ENCODE data around the gene MRPL1. TPM values are rescaled to one million over a fixed set of nuclear protein-coding genes. Genes with fewer than 3 reads are reported as not detected.
A peak's percentile ranks its signal among the peaks of the same experiment; 100 is the strongest.

Gene MRPL1
- total and polyA plus RNA-seq, 2 of the 13 experiments (the other 11 are each of a cell fraction or from before 2014, with no cell fraction given) = 23.3 to 61.5 TPM

GRCh38 chr4:77921701-77922100 lies 59.1 kb downstream of the MRPL1 start (continued):
- no peak for TF ChIP-seq STAG1 (CRISPR knock-in tag; IDR thresholded peaks at IDR 0.05)
- TF ChIP-seq STAT5B (CRISPR knock-in tag; IDR thresholded peaks at IDR 0.05) = no peak
- TF ChIP-seq ATF7 (IDR thresholded peaks at IDR 0.05) = no peak
- TF ChIP-seq ATF7 (CRISPR knock-in tag; IDR thresholded peaks at IDR 0.05) = no peak
- no peak for TF ChIP-seq ZHX1 (CRISPR knock-in tag; IDR thresholded peaks at IDR 0.05; ENCODE audit: low read depth)
- TF ChIP-seq SALL1 (CRISPR knock-in tag; IDR thresholded peaks at IDR 0.05) = no peak
- no peak for TF ChIP-seq TFDP2 (CRISPR knock-in tag; IDR thresholded peaks at IDR 0.05)
- no peak for TF ChIP-seq ZNF850 (CRISPR knock-in tag; conservative IDR thresholded peaks at IDR 0.05)
- no peak for TF ChIP-seq ZNF253 (CRISPR knock-in tag; IDR thresholded peaks at IDR 0.05; ENCODE audit: borderline replicate concordance)
- TF ChIP-seq IRF2 (CRISPR knock-in tag; IDR thresholded peaks at IDR 0.05) = peak; percentile 36; the same call in 1 of the 2 replicates
- TF ChIP-seq MLX (CRISPR knock-in tag; IDR thresholded peaks at IDR 0.05) = peak; percentile 54; the same call in 1 of the 2 replicates
- no peak for TF ChIP-seq ZKSCAN8 (CRISPR knock-in tag; IDR thresholded peaks at IDR 0.05; ENCODE audit: borderline replicate concordance)
- TF ChIP-seq ZNF790 (CRISPR knock-in tag; IDR thresholded peaks at IDR 0.05; ENCODE audit: borderline replicate concordance) = no peak
- no peak for TF ChIP-seq MAZ (IDR thresholded peaks at IDR 0.05; ENCODE audit: borderline replicate concordance, low read depth, low read length)
- TF ChIP-seq MAZ (CRISPR knock-in tag; IDR thresholded peaks at IDR 0.05; ENCODE audit: low read depth) = no peak
- no peak for TF ChIP-seq JDP2 (CRISPR knock-in tag; IDR thresholded peaks at IDR 0.05; ENCODE audit: borderline replicate concordance)
- no peak for TF ChIP-seq BCL3 (CRISPR knock-in tag; IDR thresholded peaks at IDR 0.05)
- TF ChIP-seq GPN1 (CRISPR knock-in tag; IDR thresholded peaks at IDR 0.05; ENCODE audit: borderline replicate concordance) = no peak
- no peak for TF ChIP-seq ZNF138 (CRISPR knock-in tag; IDR thresholded peaks at IDR 0.05; ENCODE audit: low read depth)
- TF ChIP-seq ELF1 (CRISPR knock-in tag; IDR thresholded peaks at IDR 0.05) = no peak
- TF ChIP-seq ZBTB20 (CRISPR knock-in tag; IDR thresholded peaks at IDR 0.05; ENCODE audit: borderline replicate concordance, low read depth) = peak; percentile 92; the same call in 1 of the 2 replicates
- TF ChIP-seq NR3C1 (CRISPR knock-in tag; IDR thresholded peaks at IDR 0.05) = no peak
- no peak for TF ChIP-seq NFIB (CRISPR knock-in tag; IDR thresholded peaks at IDR 0.05; ENCODE audit: borderline replicate concordance)
- no peak for TF ChIP-seq PCBP2 (optimal IDR thresholded peaks at IDR 0.05; ENCODE audit: low read depth, low read length, poor library complexity, severe bottlenecking)
- TF ChIP-seq ZNF337 (CRISPR knock-in tag; IDR thresholded peaks at IDR 0.05; ENCODE audit: borderline replicate concordance, low read depth) = no peak
- TF ChIP-seq HOXA9 (CRISPR knock-in tag; IDR thresholded peaks at IDR 0.05; ENCODE audit: borderline replicate concordance) = no peak
- TF ChIP-seq PHF8 (CRISPR knock-in tag; IDR thresholded peaks at IDR 0.05) = no peak
- TF ChIP-seq ETV5 (CRISPR knock-in tag; IDR thresholded peaks at IDR 0.05; ENCODE audit: borderline replicate concordance) = no peak; the same call in 1 of the 2 replicates
